DND-41 (cell line): ENCODE data around the gene KCNH2.

Source experiments
- CTCF ChIP-seq: IDR thresholded peaks from 2 replicates; pipeline ENCODE4 v1.5.1; 2012; ENCODE audit warnings: borderline replicate concordance, low read length, moderate library complexity, mild to moderate bottlenecking; ENCODE audit not compliant: poor library complexity, severe bottlenecking; ENCODE audit errors: extremely low read depth
- EZH2 ChIP-seq: IDR thresholded peaks from 3 replicates; pipeline ENCODE4 v1.6.1; 2012; ENCODE audit warnings: borderline replicate concordance, low read depth, mild to moderate bottlenecking, moderate library complexity, low read length, inconsistent platforms; ENCODE audit not compliant: severe bottlenecking

- peak; percentile 99 for TF ChIP-seq CTCF
- TF ChIP-seq EZH2 = no peak
These were observed 39.9 kb upstream of the KCNH2 start for GRCh38 chr7:151017953-151018420.
